ENCODE results near the gene OASL. TPM values are rescaled to one million over a fixed set of nuclear protein-coding genes. Genes with fewer than 3 reads are reported as not detected.

Gene OASL
- total and polyA plus RNA-seq, 2 of the 4 experiments (the other 2 are of a cell fraction) = under 0.01 to 0.05 TPM

GRCh38 chr12:121003650-121004049 is 35.4 kb downstream of the OASL start:
- H4K5ac ChIP-seq (ENCODE audit: low read depth, low read length) = no peak overlapping the region
- H3K18ac ChIP-seq (ENCODE audit: low read depth, low read length) = no peak overlapping the region
- DNase-seq (no peak), ATAC-seq (ENCODE audit: low read depth) (no peak)
- ChIA-PET CTCF (no interaction called here), POLR2A (ENCODE audit: unreplicated experiment) (no interaction called here)
- no peaks in the 10 kb centered on the region for H3K9me1 ChIP-seq (ENCODE audit: insufficient read depth, low read length)
- peaks cover 3% of the 10 kb centered on the region; the same call in 1 of the 2 replicates for H3K4me1 ChIP-seq (ENCODE audit: control insufficient read depth, insufficient read depth, low read length)
- H3K14ac ChIP-seq (replicated peaks; ENCODE audit: low read depth, low read length) = no peak overlapping the region
- no peak overlapping the region for H3K9ac ChIP-seq (ENCODE audit: low read depth, low read length)
- peaks cover 24% of the 10 kb centered on the region for H3K36me3 ChIP-seq (ENCODE audit: control insufficient read depth, insufficient read depth, low read length)
- no peak overlapping the region for H2AFZ ChIP-seq (replicated peaks; ENCODE audit: low read length, poor library complexity)
- no peak overlapping the region for H3K56ac ChIP-seq (ENCODE audit: extremely low read depth, insufficient read depth, low read length)
- no peak overlapping the region for H2BK15ac ChIP-seq (ENCODE audit: low read depth, low read length)
- H4K20me1 ChIP-seq (ENCODE audit: insufficient read depth, low read length) = no peaks in the 10 kb centered on the region
- H3K79me1 ChIP-seq (ENCODE audit: low read depth in 1 of 2, low read length in 2 of 2) = no peaks in the 10 kb centered on the region
- no TSS peak for BruUV-seq (replicated peaks)
- no peaks in the 10 kb centered on the region for H3K27me3 ChIP-seq (ENCODE audit: control insufficient read depth, insufficient read depth, low read length)
- H2BK20ac ChIP-seq (ENCODE audit: low read depth, low read length) = no peak overlapping the region
- no peak overlapping the region for H3K4me3 ChIP-seq (ENCODE audit: insufficient read depth, low read depth, low read length)
- H4K91ac ChIP-seq (ENCODE audit: insufficient read depth, low read depth, low read length) = no peak overlapping the region
- H3K4ac ChIP-seq (ENCODE audit: low read depth, low read length) = no peak overlapping the region
- H2BK120ac ChIP-seq (ENCODE audit: low read depth, low read length) = no peak overlapping the region
- H3K23ac ChIP-seq (ENCODE audit: low read depth, low read length) = no peak overlapping the region
- in situ Hi-C loops (cut with MboI; ENCODE audit: low sequenced_read_pairs) = no loop called here
- no CpG with 5 or more reads among the region's 4 CpGs for WGBS, 2 experiments (ENCODE audit: extremely low coverage in 2 of 2, insufficient read length in 1 of 2)
- no peak overlapping the region for H4K8ac ChIP-seq (ENCODE audit: low read depth in 2 of 2, low read length in 2 of 2)
- dilution Hi-C loops (cut with HindIII; ENCODE audit: low sequenced_read_pairs, unreplicated experiment) = no loop called here
- H2AK5ac ChIP-seq (ENCODE audit: low read depth, low read length) = no peak overlapping the region
- no peak overlapping the region for H2AK9ac ChIP-seq (replicated peaks; ENCODE audit: low read depth, low read length, poor library complexity)
- H2BK5ac ChIP-seq (ENCODE audit: low read depth, low read length, poor library complexity, severe bottlenecking) = no peak overlapping the region
- H3K9me3 ChIP-seq (ENCODE audit: control insufficient read depth, insufficient read depth, low read length) = no peaks in the 10 kb centered on the region
- no peak overlapping the region for H3K4me2 ChIP-seq (ENCODE audit: low read depth, low read length)
- H3K27ac ChIP-seq (ENCODE audit: insufficient read depth, low read length) = no peak overlapping the region
- no peak for TF ChIP-seq MAZ (IDR thresholded peaks at IDR 0.05; ENCODE audit: borderline replicate concordance, low read depth, low read length)
- TF ChIP-seq MAFK (IDR thresholded peaks at IDR 0.05; ENCODE audit: low read depth, low read length) = no peak
- TF ChIP-seq, protein P1, sequence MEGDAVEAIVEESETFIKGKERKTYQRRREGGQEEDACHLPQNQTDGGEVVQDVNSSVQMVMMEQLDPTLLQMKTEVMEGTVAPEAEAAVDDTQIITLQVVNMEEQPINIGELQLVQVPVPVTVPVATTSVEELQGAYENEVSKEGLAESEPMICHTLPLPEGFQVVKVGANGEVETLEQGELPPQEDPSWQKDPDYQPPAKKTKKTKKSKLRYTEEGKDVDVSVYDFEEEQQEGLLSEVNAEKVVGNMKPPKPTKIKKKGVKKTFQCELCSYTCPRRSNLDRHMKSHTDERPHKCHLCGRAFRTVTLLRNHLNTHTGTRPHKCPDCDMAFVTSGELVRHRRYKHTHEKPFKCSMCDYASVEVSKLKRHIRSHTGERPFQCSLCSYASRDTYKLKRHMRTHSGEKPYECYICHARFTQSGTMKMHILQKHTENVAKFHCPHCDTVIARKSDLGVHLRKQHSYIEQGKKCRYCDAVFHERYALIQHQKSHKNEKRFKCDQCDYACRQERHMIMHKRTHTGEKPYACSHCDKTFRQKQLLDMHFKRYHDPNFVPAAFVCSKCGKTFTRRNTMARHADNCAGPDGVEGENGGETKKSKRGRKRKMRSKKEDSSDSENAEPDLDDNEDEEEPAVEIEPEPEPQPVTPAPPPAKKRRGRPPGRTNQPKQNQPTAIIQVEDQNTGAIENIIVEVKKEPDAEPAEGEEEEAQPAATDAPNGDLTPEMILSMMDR (conservative IDR thresholded peaks at IDR 0.05; ENCODE audit: low read depth, low read length) = 0 out of 2 replicates have a peak, but pooled peaks have one; percentile 6
- no peak for TF ChIP-seq MXI1 (IDR thresholded peaks at IDR 0.05; ENCODE audit: borderline replicate concordance, low read depth, low read length)
- no peak for TF ChIP-seq CHD1 (IDR thresholded peaks at IDR 0.05; ENCODE audit: low read depth, low read length)
- TF ChIP-seq RCOR1 (IDR thresholded peaks at IDR 0.05; ENCODE audit: insufficient replicate concordance, low read length) = no peak
- no peak for TF ChIP-seq ELK1 (IDR thresholded peaks at IDR 0.05; ENCODE audit: borderline replicate concordance, low read depth, low read length)
- TF ChIP-seq RAD21 (IDR thresholded peaks at IDR 0.05; ENCODE audit: low read length) = no peak
- intact Hi-C loops (cut with micrococcal nuclease) = no loop called here

Measured in IMR-90 (cell line).